GM21737 (cell line): Measurements from ENCODE around the gene HKDC1.
"Not testable (repeated sequence)": the region's sequence is repeated elsewhere in the genome, so short reads cannot be mapped to it uniquely, and the experiment has no call there.

Experiments
- ATAC-seq: cut with Tn5 transposase; IDR thresholded peaks from one replicate; pipeline ENCODE4 v1.9.1; 2021; ENCODE audit warnings: mild to moderate bottlenecking, moderate library complexity; ENCODE audit not compliant: unreplicated experiment

The HKDC1 gene, protein sequence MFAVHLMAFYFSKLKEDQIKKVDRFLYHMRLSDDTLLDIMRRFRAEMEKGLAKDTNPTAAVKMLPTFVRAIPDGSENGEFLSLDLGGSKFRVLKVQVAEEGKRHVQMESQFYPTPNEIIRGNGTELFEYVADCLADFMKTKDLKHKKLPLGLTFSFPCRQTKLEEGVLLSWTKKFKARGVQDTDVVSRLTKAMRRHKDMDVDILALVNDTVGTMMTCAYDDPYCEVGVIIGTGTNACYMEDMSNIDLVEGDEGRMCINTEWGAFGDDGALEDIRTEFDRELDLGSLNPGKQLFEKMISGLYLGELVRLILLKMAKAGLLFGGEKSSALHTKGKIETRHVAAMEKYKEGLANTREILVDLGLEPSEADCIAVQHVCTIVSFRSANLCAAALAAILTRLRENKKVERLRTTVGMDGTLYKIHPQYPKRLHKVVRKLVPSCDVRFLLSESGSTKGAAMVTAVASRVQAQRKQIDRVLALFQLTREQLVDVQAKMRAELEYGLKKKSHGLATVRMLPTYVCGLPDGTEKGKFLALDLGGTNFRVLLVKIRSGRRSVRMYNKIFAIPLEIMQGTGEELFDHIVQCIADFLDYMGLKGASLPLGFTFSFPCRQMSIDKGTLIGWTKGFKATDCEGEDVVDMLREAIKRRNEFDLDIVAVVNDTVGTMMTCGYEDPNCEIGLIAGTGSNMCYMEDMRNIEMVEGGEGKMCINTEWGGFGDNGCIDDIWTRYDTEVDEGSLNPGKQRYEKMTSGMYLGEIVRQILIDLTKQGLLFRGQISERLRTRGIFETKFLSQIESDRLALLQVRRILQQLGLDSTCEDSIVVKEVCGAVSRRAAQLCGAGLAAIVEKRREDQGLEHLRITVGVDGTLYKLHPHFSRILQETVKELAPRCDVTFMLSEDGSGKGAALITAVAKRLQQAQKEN

DNA sequence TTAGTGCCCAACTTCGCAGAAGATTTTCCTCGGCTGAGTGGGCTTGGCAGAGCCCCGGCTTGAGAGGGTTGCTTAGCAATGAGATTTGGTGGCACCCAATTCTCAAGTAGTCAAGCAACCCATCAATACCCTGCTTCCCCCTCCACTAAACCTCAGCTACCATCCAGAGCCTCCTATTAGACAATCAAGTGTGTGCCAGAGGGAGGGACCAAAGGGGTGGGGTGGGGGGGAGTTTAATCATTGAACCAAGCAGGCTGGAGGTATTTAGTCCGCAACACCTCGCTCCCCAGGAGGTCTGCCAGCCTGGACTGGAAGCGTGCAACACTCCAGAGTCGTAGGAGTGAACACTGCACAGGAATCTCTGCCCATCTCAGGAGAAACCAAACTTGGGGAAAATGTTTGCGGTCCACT, at the start of gene HKDC1:
HKDC1 (plus strand) TSS at position 292 of the 411 bp plus-strand sequence; CDS start at position 396, 104 bp downstream.
- no peak for ATAC-seq

DNA sequence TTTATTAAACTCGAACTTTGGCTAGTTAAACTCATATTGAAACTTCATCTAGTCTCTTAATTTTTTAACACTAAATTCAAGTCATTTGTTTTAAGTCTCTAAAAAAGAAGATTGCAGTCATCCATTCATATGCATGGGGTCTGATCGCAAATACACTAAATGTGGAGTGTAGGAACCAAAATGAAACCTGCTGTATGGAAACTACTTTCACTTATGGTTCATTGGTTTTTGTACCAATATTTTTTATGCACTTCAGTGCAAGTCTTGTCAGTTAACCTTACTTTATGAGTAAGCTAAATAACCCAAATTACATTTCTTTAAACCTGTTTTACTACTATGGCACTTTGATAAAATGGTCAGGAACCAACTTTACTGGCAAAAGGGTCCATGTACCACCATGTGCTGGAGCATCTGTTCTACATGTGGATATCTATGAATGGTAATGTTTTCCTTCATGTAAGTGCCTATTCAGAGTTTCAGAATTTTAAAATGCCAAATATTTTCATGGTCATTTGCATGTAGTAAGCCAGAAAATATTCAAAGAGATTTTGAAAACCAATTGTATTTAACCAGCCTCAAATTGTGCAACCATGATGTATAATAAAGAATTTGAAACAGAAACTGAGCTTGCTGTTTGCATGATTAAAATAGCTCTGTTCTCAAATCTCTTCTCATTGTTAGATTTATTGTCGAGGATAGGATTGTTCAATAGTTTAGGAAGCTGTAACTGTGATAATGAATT, 47.7 kb upstream of the HKDC1 start:
- no peak for ATAC-seq

DNA sequence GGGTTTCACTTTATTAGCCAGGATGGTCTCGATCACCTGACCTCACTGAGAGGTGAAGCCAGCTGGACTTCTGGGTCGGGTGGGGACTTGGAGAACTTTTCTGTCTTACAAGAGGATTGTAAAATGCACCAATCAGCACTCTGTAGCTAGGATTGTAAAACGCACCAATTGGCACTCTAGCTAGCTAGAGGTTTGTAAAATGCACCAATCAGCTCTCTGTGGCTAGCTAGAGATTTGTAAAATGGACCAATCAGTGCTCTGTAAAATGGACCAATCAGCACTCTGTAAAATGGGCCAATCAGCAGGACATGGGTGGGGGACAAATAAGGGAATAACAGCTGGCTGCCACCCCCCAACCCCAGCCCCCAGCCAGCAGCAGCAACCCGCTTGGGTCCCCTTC, 44.8 kb upstream of the HKDC1 start:
- not testable (repeated sequence) for ATAC-seq

DNA sequence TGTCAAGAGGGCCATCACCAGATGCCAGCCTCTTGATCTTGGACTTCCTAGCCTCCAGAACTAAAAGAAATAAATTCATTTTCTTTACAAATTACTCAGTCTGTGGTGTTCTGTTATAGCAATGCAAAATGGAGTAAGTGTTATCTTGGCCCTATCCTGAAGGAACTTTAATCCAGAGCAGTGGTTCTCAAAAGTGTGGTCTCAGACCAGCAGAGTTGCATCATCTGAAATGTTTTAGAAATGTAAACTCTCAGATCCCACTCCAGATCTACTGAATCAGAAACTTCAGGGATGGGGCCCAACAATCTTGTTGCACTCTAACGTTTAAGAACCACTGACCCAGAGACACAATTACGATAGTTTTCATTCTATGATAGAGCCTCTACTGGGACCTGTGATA, 43.3 kb upstream of the HKDC1 start:
- ATAC-seq = no peak

DNA sequence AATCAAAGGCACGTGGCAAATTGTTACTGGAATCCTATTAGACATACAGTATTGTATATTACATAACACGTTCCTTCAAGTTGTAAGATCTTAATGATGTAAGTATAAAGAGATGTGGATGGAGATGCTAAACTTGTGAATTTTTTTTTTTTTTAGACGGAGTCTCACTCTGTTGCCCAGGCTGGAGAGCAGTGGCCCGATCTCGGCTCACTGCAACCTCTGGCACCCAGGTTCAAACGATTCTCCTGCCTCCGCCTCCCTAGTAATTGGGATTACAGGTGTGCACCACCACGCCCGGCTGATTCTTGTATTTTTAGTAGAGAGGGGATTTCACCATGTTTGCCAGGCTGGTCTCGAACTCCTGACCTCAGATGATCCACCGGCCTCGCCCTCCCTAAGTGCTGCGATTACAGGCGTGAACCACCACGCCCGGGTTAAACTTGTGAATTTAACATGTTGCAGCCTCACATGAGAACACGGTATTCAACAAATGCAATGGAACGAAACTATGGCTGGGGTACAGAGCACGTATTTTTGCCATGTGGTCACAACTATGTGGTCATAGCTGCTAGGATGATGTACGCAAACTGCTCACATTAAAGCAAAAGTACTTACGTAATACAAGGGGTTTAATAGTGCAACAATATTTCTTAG, 40.9 kb upstream of the HKDC1 start:
- ATAC-seq = peak; percentile 20

DNA sequence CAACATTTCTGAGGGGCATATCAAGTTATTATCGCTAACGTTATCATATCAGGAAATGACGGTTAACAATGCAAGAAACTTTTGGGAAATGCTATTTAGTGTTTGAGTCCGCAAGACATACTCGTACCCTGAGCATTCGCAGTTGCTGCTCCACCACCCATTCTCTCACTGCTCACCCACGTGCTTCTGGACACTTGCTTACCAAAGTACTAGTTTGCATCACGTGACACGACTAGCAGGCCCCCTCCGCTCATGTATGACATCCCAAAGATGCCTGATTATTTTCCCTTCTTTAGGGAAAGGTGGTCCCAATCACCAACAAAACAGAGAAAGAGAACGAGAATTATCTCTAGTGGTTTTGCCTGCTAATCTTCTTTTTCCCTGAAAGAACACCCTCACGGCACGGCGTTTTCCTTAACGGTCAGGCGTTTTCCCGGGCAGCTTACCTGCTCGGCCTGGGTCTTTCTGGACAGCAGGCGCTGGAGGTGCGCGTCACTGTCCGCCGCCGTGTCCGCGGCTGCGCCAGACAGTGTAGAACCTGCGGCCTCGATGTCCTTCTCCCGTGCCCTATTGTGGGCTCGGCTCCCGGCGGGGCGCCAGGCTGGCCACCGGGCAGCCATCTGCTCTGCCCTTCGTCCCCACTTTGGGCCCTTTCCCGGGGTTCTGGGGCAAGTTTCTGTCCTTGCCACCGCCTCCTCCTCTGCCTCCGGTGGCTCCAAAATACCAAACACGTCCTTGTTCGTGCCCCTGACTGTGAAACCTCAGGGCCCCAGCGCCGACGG, 40.2 kb upstream of the HKDC1 start, which contains the start of gene SUPV3L1:
SUPV3L1 (plus strand) TSS at position 492 of the 782 bp plus-strand sequence; CDS start at position 550, 58 bp downstream.
- ATAC-seq = peak; percentile 82

DNA sequence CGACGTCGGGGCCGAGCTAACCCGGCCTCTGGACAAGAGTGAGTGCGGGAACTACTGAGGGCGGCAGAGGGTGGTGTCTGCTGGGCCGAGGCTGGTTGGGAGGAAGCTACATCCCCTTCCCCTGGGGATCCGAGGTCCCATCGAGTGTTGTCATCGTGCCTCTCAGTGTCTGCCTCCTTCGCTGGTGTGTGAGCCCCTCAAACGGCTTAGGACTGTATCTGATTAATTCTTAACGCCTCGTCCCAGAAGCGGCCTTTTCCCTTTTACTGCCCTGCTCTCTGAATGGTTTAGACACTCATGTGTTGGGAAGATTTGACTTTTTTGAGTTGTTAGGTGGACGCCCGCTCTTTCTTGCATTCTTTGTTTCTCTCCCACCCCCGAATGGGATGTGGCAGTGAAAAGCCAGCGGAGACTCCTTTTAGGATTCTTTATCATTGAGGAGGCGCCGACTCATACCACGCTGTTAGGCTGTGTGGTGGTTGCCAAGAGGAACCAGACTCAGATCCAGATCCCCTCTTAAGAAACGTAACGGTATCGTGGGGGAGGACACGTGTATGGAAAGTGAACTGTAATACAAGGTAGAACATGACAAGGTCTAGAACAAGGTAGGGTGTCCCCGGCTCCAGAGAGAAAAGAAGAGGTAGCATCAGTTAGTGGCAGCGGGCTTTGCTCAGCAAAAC, 39.5 kb upstream of the HKDC1 start:
- ATAC-seq = peak; percentile 9

DNA sequence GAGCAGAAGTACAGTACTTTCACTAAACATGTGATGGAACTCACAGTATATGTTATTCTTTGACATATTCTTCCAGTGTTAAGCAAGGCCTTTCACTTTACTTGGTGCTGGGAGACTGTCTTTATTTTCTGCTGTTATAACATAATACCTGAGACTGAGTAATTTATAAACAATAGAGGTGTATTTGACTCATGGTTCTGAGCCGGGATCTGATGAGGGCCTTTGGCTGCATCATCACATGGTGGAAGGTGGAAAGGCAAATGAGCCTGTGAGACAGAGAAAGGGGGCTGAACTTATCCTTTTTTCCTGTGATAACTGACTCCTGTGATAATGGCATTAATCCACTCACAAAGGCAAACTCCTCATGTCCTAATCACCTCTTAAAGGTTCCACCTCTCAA, 38.7 kb upstream of the HKDC1 start:
- no peak for ATAC-seq

DNA sequence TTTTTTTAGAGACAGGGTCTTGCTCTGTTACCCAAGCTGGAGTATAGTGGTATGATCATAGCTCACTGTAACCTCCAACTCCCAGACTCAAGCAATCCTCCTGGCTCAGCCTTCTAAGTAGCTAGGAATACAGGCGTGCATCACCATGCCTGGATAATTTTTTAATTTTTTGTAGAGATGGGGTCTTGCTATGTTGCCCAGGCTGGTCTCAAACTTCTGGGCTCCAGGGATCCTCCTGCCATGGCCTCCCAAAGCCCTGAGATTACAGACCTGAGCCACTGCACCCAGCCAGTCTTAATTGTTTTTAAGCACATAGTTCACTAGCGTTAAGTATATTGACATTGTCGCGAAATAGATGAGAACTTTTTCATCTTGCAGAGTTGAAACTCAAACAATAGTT, 38.1 kb upstream of the HKDC1 start:
- ATAC-seq = no peak

DNA sequence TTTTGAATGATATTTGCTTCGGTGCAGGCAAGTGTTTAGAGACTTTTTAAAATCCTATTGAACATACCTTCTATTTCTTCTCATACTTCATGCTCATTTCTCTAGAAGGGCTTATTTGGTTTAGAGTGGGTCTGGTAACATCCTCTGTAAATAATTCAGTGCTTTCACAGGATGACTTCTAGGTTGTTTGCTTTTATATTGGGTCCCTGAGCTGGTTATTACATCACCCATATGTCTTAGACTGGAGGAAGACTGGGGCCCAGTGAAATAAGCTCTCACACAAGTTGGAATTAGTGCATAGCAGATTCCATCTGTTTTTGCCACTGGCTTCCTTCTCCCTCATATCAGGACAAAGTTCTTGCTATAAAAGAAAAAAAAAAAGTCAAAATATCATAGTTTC, 33.6 kb upstream of the HKDC1 start:
- no peak for ATAC-seq

DNA sequence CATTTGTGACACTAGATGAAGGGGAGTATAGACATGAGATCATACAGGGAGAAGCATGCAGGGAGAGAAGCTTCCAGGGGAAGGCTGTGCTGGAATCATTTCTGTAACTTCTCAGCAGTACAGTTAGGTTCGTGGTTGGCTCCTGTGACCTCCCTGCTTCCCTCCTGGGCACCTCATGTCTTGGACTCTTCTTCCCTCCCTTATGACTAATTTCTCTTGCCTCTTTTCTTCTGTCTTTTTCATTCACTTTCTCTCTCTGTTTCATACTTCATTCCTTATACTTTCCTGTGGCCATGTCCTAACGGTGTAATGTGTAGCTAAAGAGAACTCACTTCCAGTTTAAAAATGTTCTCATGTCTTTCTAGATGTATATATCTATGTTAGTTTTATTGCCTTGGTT, 19.1 kb upstream of the HKDC1 start:
- ATAC-seq = no peak

DNA sequence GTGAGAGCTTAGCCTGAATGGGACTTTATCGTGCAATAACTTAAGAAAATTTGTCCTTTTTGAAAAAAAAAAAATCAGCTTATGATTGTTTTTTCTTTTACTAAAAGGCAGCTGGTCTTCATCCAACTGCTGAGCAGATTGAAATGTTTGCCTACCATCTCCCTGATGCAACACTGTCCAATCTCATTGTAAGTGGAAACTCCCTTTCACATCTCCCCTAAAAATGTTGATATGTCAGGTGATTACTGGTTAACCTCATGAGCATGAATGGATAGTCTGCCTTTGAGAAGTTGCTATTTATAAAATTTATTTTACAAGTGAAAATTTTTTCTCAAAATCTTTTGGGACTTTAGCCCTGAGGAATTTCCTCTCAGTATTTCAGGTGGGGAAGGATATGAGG, 17.8 kb upstream of the HKDC1 start:
- ATAC-seq = no peak

DNA sequence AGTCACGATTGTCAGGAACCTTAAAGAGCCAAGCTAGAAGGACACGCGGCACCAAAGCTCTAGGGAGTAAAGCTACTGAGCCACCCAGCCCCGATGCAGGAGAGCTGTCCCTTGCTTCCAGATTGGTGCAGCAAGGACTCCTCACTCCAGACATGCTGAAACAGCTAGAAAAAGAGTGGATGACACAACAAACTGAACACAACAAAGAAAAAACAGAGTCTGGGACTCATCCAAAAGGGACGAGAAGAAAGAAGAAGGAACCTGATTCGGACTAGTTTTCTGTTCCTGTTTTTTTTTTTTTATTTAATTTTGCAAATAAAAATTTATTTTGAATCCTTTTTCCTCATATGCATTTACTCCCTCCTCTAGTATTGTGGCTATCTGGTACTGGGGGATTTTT, 11.4 kb upstream of the HKDC1 start:
- ATAC-seq = no peak

DNA sequence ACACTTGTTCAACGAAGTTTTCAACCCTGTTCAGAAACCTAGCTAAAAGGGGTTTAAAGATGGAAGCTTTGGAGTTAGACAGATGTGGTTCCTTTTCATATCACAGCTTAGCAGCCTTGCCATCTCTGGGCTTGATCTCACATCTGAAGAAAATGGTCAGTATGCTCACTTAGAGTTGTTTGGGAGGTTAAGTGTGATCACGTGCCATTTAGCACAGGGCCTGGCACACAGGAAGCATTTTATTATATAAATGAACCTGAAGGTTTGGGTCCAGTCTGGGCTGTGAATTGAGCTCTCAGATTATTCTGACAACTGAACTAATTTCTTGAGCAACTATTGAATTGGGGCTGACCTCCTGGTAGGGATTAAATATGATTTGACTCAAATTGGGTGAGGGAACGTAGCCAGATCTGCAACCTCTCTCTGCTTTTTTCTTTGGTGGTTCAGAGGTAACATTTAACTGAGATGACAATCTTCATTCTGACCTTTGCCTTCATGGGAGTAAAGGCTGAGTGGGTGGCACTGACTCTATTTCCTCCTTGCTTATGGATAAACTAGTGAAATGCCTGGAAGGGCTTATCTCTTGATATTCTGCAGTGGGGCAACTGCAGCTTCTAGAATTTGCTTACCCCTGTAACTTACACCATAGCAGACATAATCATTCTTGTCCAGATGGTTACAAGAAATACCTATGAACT, 10.2 kb upstream of the HKDC1 start:
- ATAC-seq = no peak

DNA sequence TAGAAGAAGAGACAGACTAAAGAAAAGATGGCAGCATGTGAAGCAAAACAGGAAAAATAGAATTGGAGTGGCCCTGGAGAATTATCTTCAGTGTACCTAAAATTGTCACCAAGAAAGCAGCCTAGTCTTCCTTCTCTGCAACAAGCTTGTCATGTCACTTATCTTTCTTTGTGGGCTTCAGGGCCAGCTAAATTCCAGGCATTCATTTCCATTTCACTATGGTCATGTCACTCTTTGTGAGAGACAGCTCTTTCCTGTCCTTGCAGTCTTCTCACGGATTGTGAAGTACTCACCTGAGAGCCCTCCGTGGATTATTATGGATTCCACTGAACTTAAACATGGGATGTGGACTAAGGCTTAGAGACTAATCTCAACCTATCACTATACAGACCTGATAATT, 9.0 kb upstream of the HKDC1 start:
- ATAC-seq = no peak

DNA sequence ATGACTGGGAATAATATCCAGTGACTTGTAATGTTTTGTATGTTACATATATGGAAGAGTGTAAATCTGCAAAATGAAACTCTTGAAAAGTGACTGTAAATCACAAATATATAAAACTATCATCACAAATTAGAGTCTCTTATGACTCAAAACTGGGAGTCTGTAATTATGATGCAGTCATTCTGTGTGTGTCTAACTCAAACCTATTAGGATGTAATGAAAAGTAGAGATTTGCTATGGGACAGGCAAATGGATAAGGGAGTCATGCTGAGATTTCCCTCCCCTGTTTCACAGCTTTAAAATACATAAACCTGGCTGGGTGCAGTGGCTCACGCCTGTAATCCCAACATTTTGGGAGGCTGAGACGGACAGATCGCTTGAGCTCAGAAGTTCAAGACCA, 8.6 kb upstream of the HKDC1 start:
- ATAC-seq = no peak

DNA sequence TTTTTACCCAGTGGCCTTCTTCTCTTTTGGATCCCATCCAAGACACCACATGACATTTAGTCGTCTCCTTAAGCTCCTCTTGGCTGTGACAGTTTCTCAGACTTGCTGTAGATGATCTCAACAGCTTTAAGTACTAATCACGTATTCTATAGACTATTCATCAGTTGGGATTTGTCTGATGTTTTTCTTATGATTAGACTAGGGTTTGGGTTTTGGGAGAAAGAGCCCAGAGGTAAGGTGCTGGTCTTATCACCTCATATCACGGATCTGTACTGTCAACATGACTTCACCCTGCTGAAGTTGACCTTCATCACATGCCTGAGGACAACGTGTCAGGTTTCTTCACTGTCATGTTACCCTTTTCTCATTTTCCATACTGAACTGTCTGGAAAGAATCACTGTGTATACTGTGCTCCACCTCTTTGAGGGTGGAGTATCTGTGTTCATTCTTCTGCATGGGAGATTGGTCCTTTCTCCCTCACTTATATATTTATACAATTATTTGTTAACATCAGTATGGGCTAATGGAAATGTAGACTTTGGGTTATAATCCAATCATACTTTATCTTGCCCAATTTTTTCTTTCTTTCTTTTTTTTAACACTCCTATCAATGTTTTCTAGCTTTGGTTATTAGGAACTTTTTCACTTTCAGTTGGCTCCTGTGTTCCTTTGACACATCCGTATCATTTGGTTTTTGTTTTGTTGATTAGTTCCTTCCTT, 6.4 kb upstream of the HKDC1 start:
- ATAC-seq = no peak

DNA sequence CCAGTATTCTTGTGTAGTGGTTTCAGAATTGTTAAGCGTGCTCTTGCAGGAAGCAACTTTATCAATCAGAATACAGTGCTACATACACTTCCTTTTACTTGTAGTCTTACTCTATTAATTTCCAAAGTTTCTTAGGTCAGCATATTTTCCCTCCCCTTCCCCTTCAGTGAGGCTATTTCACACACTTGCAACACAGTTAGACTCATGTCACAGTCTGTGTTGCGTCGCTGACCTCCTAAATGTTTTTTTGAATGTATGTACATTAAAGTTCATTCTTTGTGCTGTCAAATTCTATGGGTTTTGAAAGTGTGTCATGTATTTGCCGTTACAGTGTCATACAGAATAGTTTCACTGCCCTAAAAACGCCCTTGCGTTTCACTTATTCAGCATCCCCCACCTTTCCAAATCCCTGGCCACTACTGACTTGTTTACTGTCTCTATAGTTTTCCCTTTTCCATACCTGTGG, 5.4 kb upstream of the HKDC1 start:
- no peak for ATAC-seq
